ENCODE data around the gene FBLN1. TPM values are rescaled to one million over a fixed set of nuclear protein-coding genes. Genes with fewer than 3 reads are reported as not detected.

FBLN1 gene
- total and polyA plus RNA-seq, 9 of the 15 experiments (the other 6 are each of a cell fraction or from before 2014, with no cell fraction given), result 0.66 TPM; not detected in 8

- TF ChIP-seq FOXM1 (IDR thresholded peaks at IDR 0.05; ENCODE audit: low read depth) (no peak), FOXM1 (CRISPR knock-in tag; IDR thresholded peaks at IDR 0.05; ENCODE audit: low read depth) (no peak), REST (IDR thresholded peaks at IDR 0.05; ENCODE audit: borderline replicate concordance) (peak; percentile 24; the same call in 1 of the 2 replicates), REST (CRISPR knock-in tag; IDR thresholded peaks at IDR 0.05; ENCODE audit: low read depth) (no peak), FOS (IDR thresholded peaks at IDR 0.05; ENCODE audit: extremely low read depth, insufficient read length) (peak; percentile 83), BCOR (IDR thresholded peaks at IDR 0.05) (no peak)
These were observed 100.3 kb downstream of the FBLN1 start (continued) for GRCh38 chr22:45602824-45603595.

Measured in K562 (cell line).